SK-N-SH (cell line): Measurements from ENCODE around the gene SOBP. TPM values are rescaled to one million over a fixed set of nuclear protein-coding genes. Genes with fewer than 3 reads are reported as not detected.

Experiments used
- CTCF ChIA-PET: fragments of 300-600, 350-600 bp; formaldehyde crosslinking; extraction: SDS; loops from one replicate; lab custom pipeline; 2021; lab: Yijun Ruan, JAX
- POLR2A ChIA-PET: fragments of 350-600 bp; sonication (Branson Sonifier 250); formaldehyde crosslinking; extraction: SDS; loops from one replicate; lab custom pipeline; 2020; ENCODE audit warnings: antibody characterized with exemption, inconsistent platforms; lab: Yijun Ruan, JAX
- DNase-seq: peaks from one replicate; pipeline ENCODE4 v3.0.0; 2012
- H2AFZ ChIP-seq: fragments of 200-600 bp; sonication (generic); 2 replicates; pipeline ENCODE4 v1.8.1; 2016; ENCODE audit warnings: antibody characterized with exemption, mild to moderate bottlenecking, low read depth
- H3F3A ChIP-seq: fragments of 200-600 bp; sonication (generic); replicated peaks from 2 replicates; pipeline ENCODE3; 2016; ENCODE audit warnings: antibody characterized with exemption, mild to moderate bottlenecking; ENCODE audit not compliant: insufficient read depth
- H3K27ac ChIP-seq, 2 experiments: fragments of 200-500 bp in 1 of 2; fragments of 200-600 bp in 1 of 2; sonication (Bioruptor generic) in 1 of 2; sonication (generic), shearing (Covaris generic) in 1 of 2; 2 replicates each; pipeline versions ENCODE4 v1.5.1 to v1.6.1; 2014 to 2016; ENCODE audit warnings: low read depth in 2 of 2, inconsistent platforms in 1 of 2, low read length in 1 of 2, mild to moderate bottlenecking in 1 of 2, mixed read lengths in 1 of 2
- H3K27me3 ChIP-seq: fragments of 200-600 bp; sonication (generic), shearing (Covaris generic); 2 replicates; pipeline ENCODE4 v1.6.1; 2016; ENCODE audit warnings: mixed run types; ENCODE audit not compliant: insufficient read depth
- H3K36me3 ChIP-seq, 2 experiments: fragments of 200-500 bp in 1 of 2; fragments of 200-600 bp in 1 of 2; sonication (Bioruptor generic) in 1 of 2; sonication (generic) in 1 of 2; replicated peaks in 1 of 2; 2 replicates each; pipeline versions ENCODE3 to v1.5.1; 2014 to 2016; ENCODE audit warnings: low read length in 1 of 2, mild to moderate bottlenecking in 1 of 2; ENCODE audit not compliant: insufficient read depth in 2 of 2, control insufficient read depth in 1 of 2
- H3K4me1 ChIP-seq, 2 experiments: fragments of 200-500 bp in 1 of 2; fragments of 200-600 bp in 1 of 2; sonication (Bioruptor generic) in 1 of 2; sonication (generic), shearing (Covaris generic) in 1 of 2; 2 replicates each; pipeline versions ENCODE4 v1.5.1 to v1.6.1; 2014 to 2016; ENCODE audit warnings: low read depth in 1 of 2, low read length in 1 of 2, mixed run types in 1 of 2; ENCODE audit not compliant: insufficient read depth in 2 of 2, control insufficient read depth in 1 of 2
- H3K4me2 ChIP-seq: fragments of 200-600 bp; sonication (generic), shearing (Covaris generic); 2 replicates; pipeline ENCODE4 v1.6.1; 2017; ENCODE audit warnings: mixed run types
- H3K4me3 ChIP-seq, 2 experiments: fragments of 200-500 bp in 1 of 2; fragments of 200-600 bp in 1 of 2; sonication (Bioruptor generic) in 1 of 2; sonication (generic), shearing (Covaris generic) in 1 of 2; 2 replicates each; pipeline versions ENCODE4 v1.5.1 to v1.8.1; 2014 to 2016; ENCODE audit warnings: low read depth in 2 of 2, inconsistent platforms in 1 of 2, low read length in 1 of 2, mild to moderate bottlenecking in 1 of 2, mixed read lengths in 1 of 2, moderate library complexity in 1 of 2
- H3K79me2 ChIP-seq: fragments of 200-600 bp; sonication (generic); 2 replicates; pipeline ENCODE4 v1.8.1; 2017; ENCODE audit warnings: mild to moderate bottlenecking; ENCODE audit not compliant: insufficient read depth
- H3K9ac ChIP-seq: fragments of 200-600 bp; sonication (generic); 2 replicates; pipeline ENCODE4 v1.6.1; 2017; ENCODE audit warnings: mixed run types
- H3K9me2 ChIP-seq: fragments of 200-600 bp; sonication (generic); 2 replicates; pipeline ENCODE4 v1.6.1; 2017; ENCODE audit warnings: mixed run types
- H3K9me3 ChIP-seq: fragments of 200-600 bp; sonication (generic); 2 replicates; pipeline ENCODE4 v1.6.1; 2017; ENCODE audit warnings: mixed run types, mild to moderate bottlenecking, moderate library complexity
- H4K20me1 ChIP-seq: fragments of 200-600 bp; sonication (generic); 2 replicates; pipeline ENCODE4 v1.6.1; 2017; ENCODE audit warnings: mild to moderate bottlenecking, mixed run types; ENCODE audit not compliant: insufficient read depth
- CHD2 ChIP-seq: fragments of 150-350 bp; IDR thresholded peaks from 2 replicates; pipeline ENCODE4 v1.6.1; 2018; ENCODE audit warnings: low read length; ENCODE audit not compliant: partially characterized antibody
- ELF1 ChIP-seq: IDR thresholded peaks from 2 replicates; pipeline ENCODE4 v1.4.0; 2012
- EP300 ChIP-seq, 2 experiments: IDR thresholded peaks; 2 replicates each; pipeline versions ENCODE4 v1.4.0 to v1.6.1; 2012; ENCODE audit warnings: borderline replicate concordance in 1 of 2, low read depth in 1 of 2, low read length in 1 of 2
- EZH2phosphoT487 ChIP-seq: fragments of 200-600 bp; sonication (generic); IDR thresholded peaks from 2 replicates; pipeline ENCODE4 v1.6.1; 2017; ENCODE audit warnings: low read depth, mixed run types, mild to moderate bottlenecking, antibody characterized with exemption, moderate library complexity, borderline replicate concordance
- FOXJ3 ChIP-seq: sonication (generic); formaldehyde crosslinking; IDR thresholded peaks from 2 replicates; pipeline ENCODE4 v1.5.1; 2020; ENCODE audit warnings: mild to moderate bottlenecking, missing genetic modification reagents
- FOXM1 ChIP-seq: IDR thresholded peaks from 2 replicates; pipeline ENCODE4 v1.4.0; 2012; ENCODE audit warnings: low read depth, mild to moderate bottlenecking
- GATA2 ChIP-seq: sonication (generic); formaldehyde crosslinking; IDR thresholded peaks from 2 replicates; pipeline ENCODE4 v1.5.0; 2020; ENCODE audit warnings: mild to moderate bottlenecking, missing genetic modification reagents
- IRF3 ChIP-seq: fragments of 150-350 bp; IDR thresholded peaks from 2 replicates; pipeline ENCODE4 v1.6.1; 2016; ENCODE audit warnings: mild to moderate bottlenecking, low read depth, low read length
- NRF1 ChIP-seq: IDR thresholded peaks from 2 replicates; pipeline ENCODE4 v1.6.1; 2012; ENCODE audit warnings: low read depth, mild to moderate bottlenecking, low read length
- RAD21 ChIP-seq: IDR thresholded peaks from 2 replicates; pipeline ENCODE4 v1.6.1; 2012; ENCODE audit warnings: mild to moderate bottlenecking, low read length
- RCOR1 ChIP-seq: fragments of 150-350 bp; IDR thresholded peaks from 2 replicates; pipeline ENCODE4 v1.6.1; 2017; ENCODE audit warnings: antibody characterized with exemption, low read length
- RFX5 ChIP-seq: IDR thresholded peaks from 2 replicates; pipeline ENCODE4 v1.6.1; 2012; ENCODE audit warnings: mild to moderate bottlenecking, improper control_type of control experiment, low read length
- RXRA ChIP-seq: IDR thresholded peaks from 2 replicates; pipeline ENCODE4 v1.4.0; 2012; ENCODE audit warnings: low read depth, mild to moderate bottlenecking, borderline replicate concordance
- SIN3A ChIP-seq: IDR thresholded peaks from 2 replicates; pipeline ENCODE4 v1.6.1; 2012; ENCODE audit warnings: low read depth, mild to moderate bottlenecking, low read length, moderate library complexity, borderline replicate concordance
- WGBS: methylation state at CpG from one replicate; pipeline ENCODE4 v1.1.6; 2017; ENCODE audit warnings: low lambda C conversion rate; 5-methylcytosine and 5-hydroxymethylcytosine counted together
- polyA plus RNA-seq, 3 experiments: library from polyadenylated mRNA; depleted of rRNA; stranded (reverse); fragments of >200 nt; gene quantifications; 2 replicates each; pipeline ENCODE4 v1.2.3, GENCODE V29; 2012

SOBP gene
- polyA plus RNA-seq, 1 of the 3 experiments (the other 2 are of a cell fraction), result 0.61 TPM

DNA sequence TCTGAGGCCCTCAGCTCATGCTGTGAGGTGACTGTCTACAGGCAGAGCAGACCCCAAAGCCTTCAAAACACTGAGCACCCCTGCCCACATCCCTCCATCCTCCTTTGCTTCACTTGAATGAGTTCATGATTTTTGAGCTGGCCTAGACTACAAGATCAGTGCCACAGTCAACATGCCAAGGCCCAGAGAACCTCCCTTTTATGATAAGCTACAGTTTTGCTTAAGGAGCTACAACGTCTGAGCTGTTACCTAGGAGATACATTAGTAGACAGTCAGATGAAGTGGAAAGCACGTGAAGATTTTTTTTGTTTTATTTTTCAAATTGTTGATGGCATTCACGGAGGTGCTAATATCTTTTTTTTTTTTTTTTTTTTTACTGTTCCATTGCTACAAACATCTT lies 139.0 kb downstream of the SOBP start:
- H3K79me2 ChIP-seq, result no peaks in the 10 kb centered on the region
- no peak overlapping the region for H2AFZ ChIP-seq
- H3K9me3 ChIP-seq, result no peaks in the 10 kb centered on the region
- H3K4me1 ChIP-seq, result peaks cover 0 to 55% of the 10 kb centered on the region in 2 experiments; a peak in 2 of 4 replicates
- no peaks in the 10 kb centered on the region for H3K36me3 ChIP-seq
- TF ChIP-seq RFX5, result no peak
- TF ChIP-seq NRF1, result no peak
- TF ChIP-seq IRF3, result no peak
- no peak for TF ChIP-seq FOXJ3 (CRISPR knock-in tag)
- TF ChIP-seq FOXM1, result no peak
- TF ChIP-seq RAD21, result no peak
- TF ChIP-seq SIN3A, result no peak
- no peak overlapping the region for H3K4me3 ChIP-seq
- H3K27me3 ChIP-seq, result no peaks in the 10 kb centered on the region
- ChIA-PET CTCF (interaction anchor here (0.6 to 2.4 kb wide), 9 partner anchors 10 to 311 kb away, joined by 3 to 8 read pairs (median 6); partner anchors contain the start of gene SOBP), POLR2A (interaction anchor here (0.6 kb wide), 1 partner anchor 28 kb away, joined by 3 read pairs; no protein-coding TSS in a partner anchor)
- no peaks in the 10 kb centered on the region for H4K20me1 ChIP-seq
- peak overlapping the region in 1 of 2 experiments; percentile 94; a peak in 2 of 4 replicates for H3K27ac ChIP-seq
- WGBS, result 71% methylated on average over 3 of the region's 3 CpGs
- no peak for DNase-seq
- no peak overlapping the region for H3K9ac ChIP-seq
- H3K4me2 ChIP-seq, result no peak overlapping the region
- H3F3A ChIP-seq, result no peaks in the 10 kb centered on the region
- H3K9me2 ChIP-seq, result no peaks in the 10 kb centered on the region

GRCh38 chr6:107629548-107630129 lies 139.7 kb downstream of the SOBP start:
- POLR2A ChIA-PET, result interaction anchor here (0.6 kb wide), 1 partner anchor 27 kb away, joined by 3 read pairs; no protein-coding TSS in a partner anchor
- peak; percentile 74 for DNase-seq
- H3K4me3 ChIP-seq, result no peak overlapping the region

More at GRCh38 chr6:107629548-107630129, 139.7 kb downstream of the SOBP start:
- no peak overlapping the region for H3K9ac ChIP-seq
- peak overlapping the region in 1 of 2 experiments; percentile 94; a peak in 2 of 4 replicates for H3K27ac ChIP-seq
- H3F3A ChIP-seq, result no peaks in the 10 kb centered on the region
- 42% methylated on average over 6 of the region's 6 CpGs for WGBS
- no peaks in the 10 kb centered on the region for H3K79me2 ChIP-seq
- TF ChIP-seq EZH2phosphoT487 (no peak), ELF1 (no peak), RCOR1 (peak; percentile 43; the same call in 1 of the 2 replicates), EP300 (IDR thresholded peaks at IDR 0.05; ENCODE audit: borderline replicate concordance in 1 of 2, low read depth in 1 of 2, low read length in 1 of 2) (peak in 1 of 2 experiments; percentile 51; a peak in 2 of 4 replicates), CHD2 (peak; percentile 40), RXRA (no peak), FOXJ3 (CRISPR knock-in tag) (peak; percentile 70), GATA2 (CRISPR knock-in tag) (peak; percentile 93)
- TF ChIP-seq, all 33 proteins: peak for 5
- CTCF ChIA-PET, result interaction anchor here (1.1 to 2.4 kb wide), 7 partner anchors 10 to 312 kb away, joined by 3 to 8 read pairs (median 6); partner anchors contain the start of gene SOBP
- no peaks in the 10 kb centered on the region for H3K9me3 ChIP-seq
- no peaks in the 10 kb centered on the region for H3K36me3 ChIP-seq
- peaks cover 0 to 51% of the 10 kb centered on the region in 2 experiments; a peak in 2 of 4 replicates for H3K4me1 ChIP-seq
- no peaks in the 10 kb centered on the region for H3K27me3 ChIP-seq
- H3K4me2 ChIP-seq, result no peak overlapping the region
- H2AFZ ChIP-seq, result no peak overlapping the region
- H3K9me2 ChIP-seq, result no peaks in the 10 kb centered on the region
- H4K20me1 ChIP-seq, result no peaks in the 10 kb centered on the region
